Suprapubic skin (tissue), 4 donors: ENCODE measurements around the gene POLR1H.

Experiments
- CTCF ChIP-seq, 2 donors: fragments of 200-600 bp in 1 of 2; fragments of 450-650 bp in 1 of 2; sonication (generic) in 1 of 2; IDR thresholded peaks; one replicate each; pipeline ENCODE4 v1.5.1; 2016 to 2019; ENCODE audit warnings: antibody characterized with exemption in 2 of 2, mild to moderate bottlenecking in 1 of 2, moderate library complexity in 1 of 2
- EP300 ChIP-seq: sonication (generic); formaldehyde crosslinking; IDR thresholded peaks from one replicate; pipeline ENCODE4 v1.6.1; 2017; ENCODE audit warnings: antibody characterized with exemption
- POLR2A ChIP-seq, 2 donors: fragments of 450-650 bp; IDR thresholded peaks; one replicate each; pipeline ENCODE4 v1.6.1; 2017; ENCODE audit warnings: antibody characterized with exemption in 2 of 2, mild to moderate bottlenecking in 2 of 2, moderate library complexity in 2 of 2
- POLR2AphosphoS5 ChIP-seq, 3 donors: sonication (generic); formaldehyde crosslinking; IDR thresholded peaks; one replicate each; pipeline ENCODE4 v1.6.1; 2017; ENCODE audit warnings: antibody characterized with exemption in 3 of 3

DNA sequence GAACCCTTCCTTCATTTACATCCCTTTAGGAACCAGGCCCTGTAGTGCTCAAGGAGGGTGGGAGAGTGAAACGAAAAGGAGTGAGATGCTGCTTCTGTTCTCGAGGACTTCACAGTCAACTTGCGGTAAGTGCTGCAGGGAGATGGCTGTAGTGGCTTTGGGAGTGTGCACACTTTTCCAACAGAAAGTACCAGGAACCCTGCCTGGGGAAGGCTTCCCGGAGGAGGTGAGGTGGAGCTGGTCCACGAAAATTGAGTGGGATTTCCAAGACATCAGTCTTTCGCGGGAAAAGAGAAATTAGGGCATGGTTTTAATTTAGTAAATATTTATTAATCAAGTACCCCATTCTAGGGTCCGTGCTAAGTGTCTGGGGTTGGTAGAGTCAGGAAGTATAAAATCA lies 39.1 kb downstream of the POLR1H start:
- TF ChIP-seq CTCF (IDR thresholded peaks at IDR 0.05) (no peak), POLR2A (IDR thresholded peaks at IDR 0.05) (no peak), EP300 (no peak), POLR2AphosphoS5 (IDR thresholded peaks at IDR 0.05) (no peak)
